ENCODE results near the gene FAM177B.

The FAM177B gene

GRCh38 chr1:222697203-222697602 lies 39.8 kb upstream of the FAM177B start:
- no peak for TF ChIP-seq CTCF (conservative IDR thresholded peaks at IDR 0.05; ENCODE audit: low read depth, low read length)
- Histone ChIP-seq H3K4me1 (ENCODE audit: low read depth, poor library complexity, severe bottlenecking) (no peaks in the 10 kb centered on the region), H4K20me1 (ENCODE audit: insufficient read depth) (no peaks in the 10 kb centered on the region), H3K27ac (no peak overlapping the region), H2AFZ (ENCODE audit: low read depth) (no peak overlapping the region), H3K27me3 (ENCODE audit: insufficient read depth, low read depth) (no peaks in the 10 kb centered on the region), H3K79me2 (ENCODE audit: insufficient read depth, low read depth) (no peaks in the 10 kb centered on the region), H3K9ac (no peak overlapping the region), H3K4me3 (IDR thresholded peaks at IDR 0.05; ENCODE audit: insufficient read depth, low read depth, low read length) (no peak overlapping the region), H3K36me3 (ENCODE audit: insufficient read depth) (no peaks in the 10 kb centered on the region), H3K4me2 (no peak overlapping the region)

GRCh38 chr1:222697826-222698225 lies 39.2 kb upstream of the FAM177B start:
- Histone ChIP-seq H3K9ac (no peak overlapping the region), H3K36me3 (ENCODE audit: insufficient read depth) (0 out of 2 replicates have a peak, but pooled peaks cover under 1% of the 10 kb centered on the region), H2AFZ (ENCODE audit: low read depth) (no peak overlapping the region), H3K4me2 (no peak overlapping the region), H3K27me3 (ENCODE audit: insufficient read depth, low read depth) (no peaks in the 10 kb centered on the region), H4K20me1 (ENCODE audit: insufficient read depth) (no peaks in the 10 kb centered on the region), H3K4me1 (ENCODE audit: low read depth, poor library complexity, severe bottlenecking) (no peaks in the 10 kb centered on the region), H3K4me3 (IDR thresholded peaks at IDR 0.05; ENCODE audit: insufficient read depth, low read depth, low read length) (no peak overlapping the region), H3K79me2 (ENCODE audit: insufficient read depth, low read depth) (no peaks in the 10 kb centered on the region), H3K27ac (no peak overlapping the region)
- no peak for TF ChIP-seq CTCF (conservative IDR thresholded peaks at IDR 0.05; ENCODE audit: low read depth, low read length)

GRCh38 chr1:222702210-222702609 lies 34.8 kb upstream of the FAM177B start:
- Histone ChIP-seq H3K27me3 (ENCODE audit: insufficient read depth, low read depth) (no peaks in the 10 kb centered on the region), H3K4me1 (ENCODE audit: low read depth, poor library complexity, severe bottlenecking) (no peaks in the 10 kb centered on the region), H3K4me2 (no peak overlapping the region), H3K27ac (no peak overlapping the region), H3K9ac (no peak overlapping the region), H3K79me2 (ENCODE audit: insufficient read depth, low read depth) (peaks cover 7% of the 10 kb centered on the region; the same call in 1 of the 2 replicates), H2AFZ (ENCODE audit: low read depth) (no peak overlapping the region), H3K4me3 (IDR thresholded peaks at IDR 0.05; ENCODE audit: insufficient read depth, low read depth, low read length) (no peak overlapping the region), H4K20me1 (ENCODE audit: insufficient read depth) (no peaks in the 10 kb centered on the region), H3K36me3 (ENCODE audit: insufficient read depth) (0 out of 2 replicates have a peak, but pooled peaks cover 3% of the 10 kb centered on the region)
- no peak for TF ChIP-seq CTCF (conservative IDR thresholded peaks at IDR 0.05; ENCODE audit: low read depth, low read length)

GRCh38 chr1:222704260-222704659 lies 32.7 kb upstream of the FAM177B start:
- Histone ChIP-seq H3K27me3 (ENCODE audit: insufficient read depth, low read depth) (no peaks in the 10 kb centered on the region), H3K4me2 (no peak overlapping the region), H4K20me1 (ENCODE audit: insufficient read depth) (no peaks in the 10 kb centered on the region), H3K9ac (no peak overlapping the region), H2AFZ (ENCODE audit: low read depth) (no peak overlapping the region), H3K4me3 (IDR thresholded peaks at IDR 0.05; ENCODE audit: insufficient read depth, low read depth, low read length) (no peak overlapping the region), H3K79me2 (ENCODE audit: insufficient read depth, low read depth) (peaks cover 11% of the 10 kb centered on the region; the same call in 1 of the 2 replicates), H3K4me1 (ENCODE audit: low read depth, poor library complexity, severe bottlenecking) (no peaks in the 10 kb centered on the region), H3K36me3 (ENCODE audit: insufficient read depth) (0 out of 2 replicates have a peak, but pooled peaks cover 3% of the 10 kb centered on the region), H3K27ac (no peak overlapping the region)
- no peak for TF ChIP-seq CTCF (conservative IDR thresholded peaks at IDR 0.05; ENCODE audit: low read depth, low read length)
